ENCODE results near the gene LMOD3.

DNA sequence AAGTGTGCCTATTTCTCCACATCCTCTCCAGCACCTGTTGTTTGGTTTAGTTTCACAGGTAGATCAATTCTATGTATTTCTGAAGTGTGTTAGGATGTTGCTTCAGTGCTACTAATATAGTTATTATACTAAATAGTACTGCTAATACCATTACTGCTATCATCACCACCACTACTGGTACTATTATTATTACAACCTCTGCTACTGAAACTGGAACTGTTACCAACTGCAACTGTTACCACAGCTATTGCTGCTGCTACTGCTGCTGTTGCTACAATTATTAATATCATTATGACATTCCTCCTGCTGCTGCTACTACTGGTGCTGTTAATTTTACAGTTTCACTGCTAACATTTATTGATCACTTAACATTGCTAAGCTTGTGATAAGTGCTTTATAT is 8.3 kb upstream of the LMOD3 start:
- TF ChIP-seq POLR2AphosphoS5 (IDR thresholded peaks at IDR 0.05; ENCODE audit: borderline replicate concordance, low read depth, low read length): no peak
- TF ChIP-seq EZH2 (IDR thresholded peaks at IDR 0.05): no peak

Measured in SK-N-MC (cell line).